B cell (primary cell): ENCODE data around the gene CDC42BPG. TPM values are rescaled to one million over a fixed set of nuclear protein-coding genes. Genes with fewer than 3 reads are reported as not detected.

Source experiments
- ATAC-seq: fragments of 200-7000 bp; cut with Tn5 transposase; one replicate; pipeline ENCODE4 v1.10.0; 2021; ENCODE audit warnings: low read depth, mild to moderate bottlenecking, moderate number of reproducible peaks, moderate library complexity
- CTCF ChIA-PET: fragments of 350-600 bp; sonication (Branson Sonifier 250); formaldehyde crosslinking; loops from one replicate; lab custom pipeline; 2021; ENCODE audit warnings: antibody characterized with exemption, inconsistent platforms; lab: Charles Lee
- POLR2A ChIA-PET: fragments of 350-600 bp; sonication (Branson Sonifier 250); formaldehyde crosslinking; loops from one replicate; lab custom pipeline; 2021; ENCODE audit warnings: antibody characterized with exemption; lab: Charles Lee
- DNase-seq: peaks from one replicate; pipeline ENCODE4 v3.0.0; 2013
- H2AFZ ChIP-seq: 2 replicates; pipeline ENCODE4 v1.6.1; 2012; ENCODE audit warnings: mild to moderate bottlenecking, low read depth, low read length; ENCODE audit not compliant: insufficient read depth, poor library complexity, severe bottlenecking
- H3K27ac ChIP-seq, 2 donors: 1 replicate in 1 of 2; 2 replicates in 1 of 2; pipeline ENCODE4 v1.5.1; 2012 to 2013; ENCODE audit warnings: low read length in 2 of 2, mild to moderate bottlenecking in 2 of 2, moderate library complexity in 1 of 2
- H3K27me3 ChIP-seq, 4 experiments: fragments of 200-600 bp in 1 of 4; sonication (generic) in 1 of 4; replicated peaks in 1 of 4; 1 replicate in 2 of 4; 2 replicates in 2 of 4; pipeline versions ENCODE4 v1.6.1 to v1.7.0; 2013 to 2016; ENCODE audit warnings: low read length in 3 of 4, mild to moderate bottlenecking in 2 of 4, mixed read lengths in 1 of 4, moderate library complexity in 1 of 4; ENCODE audit not compliant: insufficient read depth in 4 of 4, control insufficient read depth in 3 of 4; ENCODE audit errors: control extremely low read depth in 1 of 4
- H3K36me3 ChIP-seq, 2 experiments: replicated peaks in 1 of 2; 1 replicate in 1 of 2; 2 replicates in 1 of 2; pipeline versions ENCODE4 v1.6.1 to v1.7.1; 2013; ENCODE audit warnings: low read length in 1 of 2; ENCODE audit not compliant: insufficient read depth in 2 of 2, control insufficient read depth in 1 of 2; ENCODE audit errors: control extremely low read depth in 1 of 2, extremely low read depth in 1 of 2
- H3K4me1 ChIP-seq, 2 donors: fragments of 200-600 bp in 1 of 2; sonication (generic) in 1 of 2; 1 replicate in 1 of 2; 2 replicates in 1 of 2; pipeline versions ENCODE4 v1.5.1 to v1.6.1; 2013 to 2017; ENCODE audit warnings: low read length in 2 of 2; ENCODE audit not compliant: control insufficient read depth in 2 of 2, insufficient read depth in 2 of 2
- H3K4me2 ChIP-seq: replicated peaks from 2 replicates; pipeline ENCODE3; 2012; ENCODE audit warnings: mild to moderate bottlenecking, low read depth, low read length; ENCODE audit not compliant: poor library complexity, severe bottlenecking
- H3K4me3 ChIP-seq, 5 experiments: fragments of 200-600 bp in 1 of 5; sonication (generic) in 1 of 5; 1 replicate in 3 of 5; 2 replicates in 2 of 5; pipeline versions ENCODE4 v1.5.1 to v1.7.0; 2011 to 2016; ENCODE audit warnings: low read length in 4 of 5, mild to moderate bottlenecking in 4 of 5, low read depth in 2 of 5, control low read depth in 1 of 5, moderate library complexity in 1 of 5; ENCODE audit not compliant: insufficient read depth in 1 of 5; ENCODE audit errors: control extremely low read depth in 1 of 5, extremely low read depth in 1 of 5
- H3K79me2 ChIP-seq: fragments of 200-600 bp; sonication (generic); one replicate; pipeline ENCODE4 v1.6.0; 2016; ENCODE audit warnings: low read length; ENCODE audit not compliant: control insufficient read depth, insufficient read depth
- H3K9ac ChIP-seq: fragments of 200-600 bp; sonication (generic); 2 replicates; pipeline ENCODE4 v1.6.1; 2017; ENCODE audit warnings: mild to moderate bottlenecking, low read length, moderate library complexity
- H3K9me3 ChIP-seq, 3 donors: one replicate each; pipeline versions ENCODE4 v1.6.1 to v1.7.1; 2013; ENCODE audit warnings: low read length in 2 of 3; ENCODE audit not compliant: control insufficient read depth in 2 of 3, insufficient read depth in 1 of 3; ENCODE audit errors: control extremely low read depth in 1 of 3
- H4K20me1 ChIP-seq: 2 replicates; pipeline ENCODE4 v1.6.0; 2012; ENCODE audit warnings: mild to moderate bottlenecking, low read length; ENCODE audit not compliant: insufficient read depth, control insufficient read depth, poor library complexity, severe bottlenecking
- H3K27ac Mint-ChIP-seq: one replicate; pipeline ENCODE4 v1.8.0; 2021; ENCODE audit warnings: mixed read lengths
- H3K27me3 Mint-ChIP-seq: one replicate; pipeline ENCODE4 v1.8.0; 2021; ENCODE audit warnings: mixed read lengths
- H3K4me1 Mint-ChIP-seq: one replicate; pipeline ENCODE4 v1.8.0; 2021; ENCODE audit warnings: mixed read lengths
- H3K4me3 Mint-ChIP-seq: one replicate; pipeline ENCODE4 v1.8.0; 2021; ENCODE audit warnings: mixed read lengths
- H3K9me3 Mint-ChIP-seq: one replicate; pipeline ENCODE4 v1.8.0; 2022; ENCODE audit warnings: mixed read lengths; ENCODE audit not compliant: insufficient read depth
- EZH2 ChIP-seq: IDR thresholded peaks from 2 replicates; pipeline ENCODE4 v1.6.1; 2012; ENCODE audit warnings: borderline replicate concordance, low read depth, mild to moderate bottlenecking, moderate library complexity, low read length; ENCODE audit not compliant: insufficient read depth, poor library complexity, severe bottlenecking
- WGBS: methylation state at CpG from one replicate; pipeline ENCODE4 v1.1.5; 2013; ENCODE audit warnings: missing lambda C conversion rate; ENCODE audit not compliant: insufficient coverage; 5-methylcytosine and 5-hydroxymethylcytosine counted together
- intact Hi-C: fragments of 100-400 bp; cut with micrococcal nuclease; formaldehyde crosslinking; loops from one replicate; pipeline ENCODE4 v1.10.0; 2022
- polyA plus RNA-seq: library from polyadenylated mRNA; depleted of rRNA; stranded (reverse); fragments of >200 nt; gene quantifications from 2 replicates; pipeline ENCODE4 v1.2.3, GENCODE V29; 2012
- total RNA-seq, 2 donors: library from RNA; stranded (reverse); fragments of 120-200 nt in 1 of 2; gene quantifications; 1 replicate in 1 of 2; 2 replicates in 1 of 2; pipeline versions ENCODE4 v1.2.3 to v1.2.4, GENCODE V29; 2013 to 2022
- TF ChIP-seq, protein P1 (sequence below): fragments of 200-600 bp; IDR thresholded peaks from one replicate; pipeline ENCODE4 v1.8.0; 2022; ENCODE audit warnings: antibody characterized with exemption, mild to moderate bottlenecking

The CDC42BPG gene
- total and polyA plus RNA-seq, 2 donors (not counting 1 experiment from before 2014, with no cell fraction given): 3.7 to 8.7 TPM

DNA sequence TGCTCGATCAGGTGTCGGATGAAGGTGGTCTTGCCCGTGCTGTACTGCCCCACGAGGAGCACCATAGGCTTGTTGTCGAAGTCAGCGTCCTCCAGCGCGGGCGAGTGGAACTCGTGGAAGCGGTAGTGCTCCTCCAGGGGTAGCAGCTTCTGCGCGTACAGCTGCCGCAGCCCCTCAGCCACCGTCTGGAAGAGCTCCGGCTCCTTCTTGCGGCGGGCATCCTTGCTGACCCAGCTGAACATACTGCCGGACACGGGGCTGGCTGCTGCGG, 33.7 kb upstream of the CDC42BPG start:
- Histone ChIP-seq H3K4me2 (peak overlapping the region; percentile 95), H3K4me1 (peaks cover 51 to 64% of the 10 kb centered on the region in 2 donors), H3K4me3 (peak overlapping the region; percentile 78 to 99 (median 92)), H3K36me3 (peaks cover 0 to 21% of the 10 kb centered on the region in 2 experiments), H3K9me3 (peaks cover 0 to 4% (median 0%) of the 10 kb centered on the region in 3 donors), H4K20me1 (peaks cover 49% of the 10 kb centered on the region), H2AFZ (peak overlapping the region; percentile 49), H3K27me3 (no peaks in the 10 kb centered on the region), H3K79me2 (peaks cover 52% of the 10 kb centered on the region), H3K27ac (peak overlapping the region; percentile 47 to 79), H3K9ac (peak overlapping the region; percentile 99)
- TF ChIP-seq, protein P1, sequence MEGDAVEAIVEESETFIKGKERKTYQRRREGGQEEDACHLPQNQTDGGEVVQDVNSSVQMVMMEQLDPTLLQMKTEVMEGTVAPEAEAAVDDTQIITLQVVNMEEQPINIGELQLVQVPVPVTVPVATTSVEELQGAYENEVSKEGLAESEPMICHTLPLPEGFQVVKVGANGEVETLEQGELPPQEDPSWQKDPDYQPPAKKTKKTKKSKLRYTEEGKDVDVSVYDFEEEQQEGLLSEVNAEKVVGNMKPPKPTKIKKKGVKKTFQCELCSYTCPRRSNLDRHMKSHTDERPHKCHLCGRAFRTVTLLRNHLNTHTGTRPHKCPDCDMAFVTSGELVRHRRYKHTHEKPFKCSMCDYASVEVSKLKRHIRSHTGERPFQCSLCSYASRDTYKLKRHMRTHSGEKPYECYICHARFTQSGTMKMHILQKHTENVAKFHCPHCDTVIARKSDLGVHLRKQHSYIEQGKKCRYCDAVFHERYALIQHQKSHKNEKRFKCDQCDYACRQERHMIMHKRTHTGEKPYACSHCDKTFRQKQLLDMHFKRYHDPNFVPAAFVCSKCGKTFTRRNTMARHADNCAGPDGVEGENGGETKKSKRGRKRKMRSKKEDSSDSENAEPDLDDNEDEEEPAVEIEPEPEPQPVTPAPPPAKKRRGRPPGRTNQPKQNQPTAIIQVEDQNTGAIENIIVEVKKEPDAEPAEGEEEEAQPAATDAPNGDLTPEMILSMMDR: no peak
- no peak for TF ChIP-seq EZH2
- POLR2A ChIA-PET: interaction anchor here (0.5 to 10.0 kb wide), 11 partner anchors 10 to 985 kb away, joined by 3 to 158 read pairs (median 4); no protein-coding TSS in a partner anchor
- ATAC-seq: no peak
- WGBS: 0% methylated on average over 21 of the region's 21 CpGs
- H3K27ac Mint-ChIP-seq: peak overlapping the region; percentile 94
- H3K9me3 Mint-ChIP-seq: no peaks in the 10 kb centered on the region
- H3K4me1 Mint-ChIP-seq: peaks cover 65% of the 10 kb centered on the region
- no peaks in the 10 kb centered on the region for H3K27me3 Mint-ChIP-seq
- H3K4me3 Mint-ChIP-seq: peak overlapping the region; percentile 95
- CTCF ChIA-PET: interaction anchor here (1.5 to 30.2 kb wide), 4 partner anchors 10 to 22 kb away, joined by 5 to 1254 read pairs (median 32); partner anchors contain the start of gene CDC42BPG
- intact Hi-C loops: loop anchor here (1.0 to 2.0 kb wide), 6 partner anchors 13 to 133 kb away; partner anchors contain the start of genes ATG2A and MAP4K2
- DNase-seq: no peak
